ENCODE measurements around the gene GTPBP8. TPM values are rescaled to one million over a fixed set of nuclear protein-coding genes. Genes with fewer than 3 reads are reported as not detected.
"Not testable (repeated sequence)": the region's sequence is repeated elsewhere in the genome, so short reads cannot be mapped to it uniquely, and the experiment has no call there.

Gene GTPBP8
- total RNA-seq, 1 donor from 2014 or later: 8.6 TPM

DNA sequence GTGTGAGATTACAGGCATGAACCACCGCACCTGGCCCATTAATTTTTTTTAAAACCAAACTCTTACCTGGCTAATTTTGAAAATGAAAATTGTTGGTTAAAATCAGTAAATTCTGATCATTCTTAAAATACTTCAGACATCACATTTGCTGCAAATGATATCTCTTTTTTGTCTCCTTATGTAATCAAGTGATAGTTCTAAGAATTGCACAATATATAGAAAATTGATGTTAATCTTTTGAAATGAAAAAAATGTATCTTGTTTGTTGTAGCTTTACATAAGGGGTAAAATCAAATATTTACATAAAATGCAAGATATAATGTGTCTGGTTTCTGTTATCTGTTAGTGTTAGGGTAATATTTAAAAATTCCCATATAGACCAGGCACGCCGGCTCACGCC lies 5.0 kb downstream of the GTPBP8 start:
- DNase-seq (ENCODE audit: low spot score): no peak

DNA sequence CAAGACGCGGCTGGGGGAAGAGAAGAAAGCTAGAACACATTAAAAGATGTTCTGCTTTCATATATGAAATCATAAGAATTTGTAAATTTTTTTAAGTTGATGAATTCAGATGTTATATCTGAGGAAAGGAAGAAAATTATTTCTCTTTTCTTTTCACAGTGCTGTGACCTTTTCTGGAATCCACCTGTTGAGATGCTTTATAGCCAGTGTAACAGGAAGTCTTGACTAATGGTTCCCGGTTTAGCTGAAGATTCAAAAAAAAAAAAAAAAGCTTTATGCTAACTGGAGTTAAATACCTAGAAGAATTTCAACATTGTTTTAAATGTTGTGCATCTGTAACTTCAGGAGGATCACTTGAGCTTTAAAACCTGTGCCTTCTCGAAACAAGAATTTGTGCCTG lies 9.9 kb downstream of the GTPBP8 start:
- DNase-seq (ENCODE audit: low spot score): no peak

DNA sequence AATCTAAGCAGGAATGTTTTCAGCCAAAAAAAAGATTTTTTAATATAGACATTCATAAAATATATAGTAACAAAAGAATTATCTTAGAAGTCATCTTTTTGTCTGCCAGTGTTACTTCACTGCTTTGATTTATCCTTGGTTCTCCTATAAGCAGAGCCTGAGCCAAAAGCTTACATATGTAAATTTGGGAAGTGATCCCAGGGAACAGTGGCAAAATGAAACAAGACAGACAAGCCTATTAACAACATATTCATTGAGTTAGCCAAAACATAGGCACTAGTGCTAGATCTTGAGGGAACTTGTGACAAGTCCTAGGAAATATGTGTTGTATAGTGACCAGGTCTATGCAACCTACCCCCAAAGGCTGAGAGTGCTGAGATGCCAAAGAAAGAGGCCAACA lies 11.3 kb downstream of the GTPBP8 start:
- DNase-seq (ENCODE audit: low spot score): no peak

DNA sequence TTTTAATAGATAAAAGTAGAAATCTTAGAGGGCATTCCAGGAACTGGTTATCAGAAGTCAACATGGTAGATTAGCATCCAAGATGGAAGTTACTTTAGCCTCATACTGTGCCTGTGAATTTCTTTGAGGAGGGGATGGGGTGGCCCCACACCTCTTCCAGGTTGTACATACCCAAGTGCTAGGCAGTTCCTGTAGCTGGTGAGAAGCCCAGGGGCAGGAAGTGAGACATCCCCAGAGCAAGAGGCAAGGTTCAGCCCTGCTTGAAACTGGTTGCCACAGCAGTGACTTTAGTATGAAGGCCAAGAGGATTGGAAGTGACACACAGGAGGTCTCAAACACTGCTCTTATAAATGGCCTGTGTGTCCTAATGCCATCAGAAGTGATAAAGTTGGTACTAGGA lies 11.9 kb downstream of the GTPBP8 start:
- DNase-seq (ENCODE audit: low spot score): no peak

DNA sequence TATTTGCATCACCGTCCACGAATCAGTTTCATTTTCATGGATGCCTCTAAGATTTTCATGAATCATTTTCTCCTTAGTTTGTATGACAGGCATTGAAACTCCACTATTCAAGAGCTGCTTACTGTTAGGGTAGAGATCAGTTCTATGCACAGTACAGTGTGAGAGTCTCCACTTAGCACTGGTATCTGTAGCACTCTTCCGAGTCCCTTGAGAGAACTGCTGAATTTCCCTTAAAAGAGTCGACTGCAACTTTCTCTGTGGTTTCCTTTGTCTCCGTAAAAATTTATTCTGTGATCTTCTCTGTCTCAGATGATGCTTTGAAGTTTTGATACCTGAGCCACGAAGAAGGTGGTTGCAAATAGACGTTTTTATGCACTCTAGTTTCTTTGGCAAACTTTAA lies 14.8 kb downstream of the GTPBP8 start:
- DNase-seq (ENCODE audit: low spot score): no peak

DNA sequence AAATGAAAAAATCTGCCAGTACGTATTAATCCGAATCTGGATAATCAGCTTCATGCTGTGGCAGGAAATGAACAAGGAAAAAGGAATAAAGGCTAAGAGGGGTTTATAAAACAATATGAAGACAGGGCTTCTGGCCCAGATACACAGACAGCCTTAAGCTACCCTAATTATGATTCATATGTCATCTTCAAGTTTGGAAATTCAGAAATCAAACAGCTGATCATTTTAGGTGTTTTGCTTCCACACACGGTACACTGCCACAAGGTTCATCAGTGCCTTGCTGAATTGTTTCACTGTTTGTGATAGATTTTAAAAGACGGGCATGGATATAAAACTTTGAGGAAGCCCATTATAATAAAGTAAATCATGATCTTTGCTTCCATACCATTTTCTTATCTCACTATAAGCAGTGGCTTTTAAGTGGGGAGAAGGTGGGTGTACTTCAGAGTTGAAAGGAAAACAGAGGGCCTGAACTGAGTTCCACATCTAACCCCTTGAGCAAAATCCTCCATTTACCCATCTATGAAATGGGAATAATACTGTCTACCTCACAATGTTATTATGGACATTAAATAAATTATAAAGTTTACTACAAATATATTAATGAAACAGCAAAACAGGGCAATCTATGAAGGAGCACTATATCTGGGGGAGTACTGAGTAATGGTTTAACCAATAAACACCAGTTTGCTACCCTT lies 15.7 kb downstream of the GTPBP8 start:
- DNase-seq (ENCODE audit: low spot score): no peak

DNA sequence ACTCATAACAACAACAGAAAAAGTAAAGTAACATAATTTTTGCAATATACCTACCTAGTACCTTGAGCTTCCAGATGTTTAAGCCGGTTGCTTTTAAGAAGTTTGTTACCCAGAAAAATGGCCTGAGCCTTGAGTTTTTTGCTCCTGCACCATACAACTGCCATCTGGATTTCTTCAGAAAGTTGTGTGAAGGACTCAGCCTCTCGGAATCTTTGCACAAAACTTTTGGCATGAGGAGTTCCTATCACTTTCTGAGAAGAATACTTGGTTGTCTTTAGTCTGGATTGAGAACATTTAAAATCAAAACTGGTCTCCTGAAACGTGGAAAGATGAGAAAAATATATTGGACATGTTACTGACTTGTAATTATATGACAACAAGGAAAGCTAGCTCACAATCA lies 17.3 kb downstream of the GTPBP8 start:
- DNase-seq (ENCODE audit: low spot score): no peak

DNA sequence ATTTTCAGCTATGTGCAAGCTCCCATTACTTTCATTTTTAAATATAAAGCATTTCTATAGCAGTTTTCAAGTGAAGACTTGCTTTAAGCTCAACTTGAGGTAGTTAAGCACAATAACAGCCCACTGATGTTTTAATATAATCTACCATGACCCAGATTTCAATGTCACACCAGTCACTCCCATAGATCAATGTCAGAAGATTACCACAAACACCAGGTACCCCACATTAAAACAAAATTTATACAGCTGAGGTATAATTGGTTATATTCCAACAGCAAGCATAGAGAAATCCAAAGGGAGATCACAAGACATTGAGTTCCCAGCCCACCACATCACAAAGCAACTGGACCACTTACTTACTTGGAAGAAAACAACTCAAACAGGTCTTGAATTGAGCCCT lies 22.8 kb downstream of the GTPBP8 start:
- DNase-seq (ENCODE audit: low spot score): no peak

DNA sequence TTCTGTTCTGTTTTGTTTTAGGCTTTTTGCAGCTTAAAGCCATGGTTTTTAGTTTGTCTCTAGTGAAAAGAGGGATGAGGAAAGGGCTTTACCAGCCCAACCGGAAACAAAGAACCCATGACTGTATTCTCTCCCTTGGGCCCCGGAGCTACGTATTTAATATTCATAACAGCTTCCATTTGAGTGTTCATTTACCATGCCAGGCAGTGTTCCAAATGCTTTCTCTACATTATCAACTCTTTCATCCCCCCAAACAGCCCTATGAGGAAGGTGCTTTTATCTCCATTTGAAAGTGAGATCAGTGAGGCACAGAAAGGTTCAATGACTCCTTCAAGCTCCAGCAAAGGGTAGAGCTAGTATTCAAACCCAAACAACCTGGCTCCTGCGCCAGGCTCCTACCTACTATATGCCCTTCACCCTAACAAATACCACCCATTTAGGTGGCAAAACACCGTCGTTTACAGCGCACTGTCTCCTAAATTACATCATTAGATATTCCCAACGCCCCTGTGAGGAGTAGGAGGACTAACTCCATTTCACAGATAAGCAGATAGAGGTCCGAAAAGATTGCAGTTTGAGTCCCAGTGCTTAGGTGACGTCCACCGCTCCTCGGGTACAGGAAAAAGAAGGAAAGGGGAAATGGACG lies 27.9 kb downstream of the GTPBP8 start:
- DNase-seq (ENCODE audit: low spot score): no peak

DNA sequence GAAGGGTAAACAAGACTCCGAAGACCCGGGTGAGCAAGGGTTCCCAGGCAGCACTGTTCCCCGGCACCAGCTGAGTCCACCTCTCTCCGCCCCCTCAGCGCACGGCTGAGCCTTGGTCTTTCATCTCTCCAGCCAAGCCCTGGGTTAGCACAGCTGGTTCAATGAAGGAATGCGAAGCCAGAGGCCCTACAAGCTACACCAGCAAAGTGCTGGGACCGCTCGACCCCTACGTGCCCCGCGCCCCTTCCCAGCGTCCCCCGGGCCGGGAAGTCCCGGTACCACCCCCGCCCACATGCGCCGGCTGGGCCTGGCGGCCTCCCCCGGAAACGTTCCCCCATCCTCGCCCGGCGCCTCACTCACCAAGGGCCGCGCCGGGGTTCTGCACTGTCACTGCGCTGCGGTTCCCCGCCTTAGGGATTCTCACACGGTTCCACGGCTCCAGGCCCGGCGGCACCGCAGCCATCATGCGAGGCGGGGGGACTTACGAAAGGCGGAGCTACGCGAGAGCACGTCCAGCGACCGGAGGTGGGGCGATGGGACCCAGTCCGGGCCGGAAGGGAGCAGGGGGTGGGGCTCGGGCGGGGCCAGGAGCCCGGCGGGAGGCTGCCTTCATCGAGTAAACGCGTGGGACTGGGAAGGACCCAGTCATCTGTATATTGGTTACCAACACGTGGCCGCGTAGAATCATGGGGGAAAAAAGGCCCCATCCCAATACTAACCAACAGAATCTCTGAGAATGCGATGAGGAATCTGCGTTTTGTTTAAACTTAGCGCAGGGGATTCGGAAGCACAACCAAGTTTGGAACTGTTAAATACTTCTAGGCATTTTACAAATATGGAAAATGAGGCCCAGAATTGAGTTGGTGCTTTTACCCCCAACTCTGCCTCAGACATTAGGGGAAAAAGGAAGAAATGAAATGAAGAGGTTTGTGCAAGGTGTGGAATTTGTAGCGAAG lies 28.7 kb downstream of the GTPBP8 start:
- DNase-seq (ENCODE audit: low spot score): peak; percentile 95

DNA sequence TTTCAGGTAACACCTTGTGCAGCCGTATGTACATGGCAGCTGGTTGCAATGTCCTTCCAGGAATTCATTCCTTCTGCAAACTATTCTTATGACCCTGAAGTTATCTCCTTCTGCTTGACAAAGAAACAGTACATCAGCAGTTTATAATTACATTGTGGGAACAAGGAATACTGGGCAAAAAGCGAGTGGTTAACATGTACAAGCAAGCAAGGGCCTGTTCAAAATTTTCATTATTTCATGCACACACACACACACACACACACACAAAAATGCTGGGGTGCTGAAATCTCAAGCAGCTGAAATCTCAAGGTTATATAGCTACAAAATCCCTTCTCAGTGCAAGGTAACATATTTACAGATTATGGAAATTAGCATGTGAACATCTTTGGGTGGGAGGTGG lies 30.7 kb downstream of the GTPBP8 start:
- DNase-seq (ENCODE audit: low spot score): no peak

DNA sequence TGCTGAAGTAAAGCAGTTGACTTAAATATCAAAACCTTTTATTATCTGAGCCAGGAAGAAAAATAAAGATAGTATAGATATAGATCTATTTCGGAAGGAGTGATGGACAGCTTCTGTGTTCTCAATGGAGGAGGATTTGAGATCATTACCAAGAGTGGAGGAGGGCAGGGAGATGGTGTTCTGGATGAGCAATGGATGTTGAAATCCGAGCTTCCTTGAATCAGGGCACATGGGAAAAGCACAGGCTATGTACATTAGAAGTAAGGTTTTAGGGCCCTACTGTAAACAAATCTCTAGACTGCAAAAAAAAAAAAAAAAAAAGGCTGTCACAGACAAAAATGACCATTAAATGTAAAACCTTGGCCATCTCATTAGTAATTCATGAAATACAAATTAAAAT lies 43.2 kb downstream of the GTPBP8 start:
- no peak for DNase-seq (ENCODE audit: low spot score)

DNA sequence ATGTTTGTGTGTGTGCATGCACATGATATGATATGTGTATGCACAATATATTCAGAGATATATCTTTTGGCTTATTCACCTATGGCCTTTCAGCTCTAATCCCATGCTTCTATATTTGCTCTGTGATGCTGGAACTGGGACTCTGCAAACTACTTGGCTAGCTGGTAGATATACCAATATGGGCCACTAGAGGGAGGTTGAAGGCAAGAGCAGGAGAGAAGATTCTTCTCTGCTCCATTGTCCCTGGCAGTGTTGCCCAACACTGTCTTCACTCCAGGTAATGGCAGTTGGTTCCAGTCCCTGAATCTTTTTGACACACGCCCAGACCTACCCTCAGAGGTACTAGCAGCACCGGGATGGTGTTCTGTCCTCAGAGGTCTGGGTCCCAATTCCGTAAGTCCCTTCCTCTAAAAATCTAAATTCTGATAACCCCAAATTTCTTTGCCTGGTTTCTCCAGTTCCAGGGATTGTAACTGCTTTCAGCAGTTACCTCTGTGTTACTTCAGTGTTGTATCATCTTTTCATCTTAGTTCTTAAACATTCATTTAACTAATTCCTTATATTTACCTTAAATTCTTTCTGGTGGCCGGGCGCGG lies 44.7 kb downstream of the GTPBP8 start:
- DNase-seq (ENCODE audit: low spot score): no peak

DNA sequence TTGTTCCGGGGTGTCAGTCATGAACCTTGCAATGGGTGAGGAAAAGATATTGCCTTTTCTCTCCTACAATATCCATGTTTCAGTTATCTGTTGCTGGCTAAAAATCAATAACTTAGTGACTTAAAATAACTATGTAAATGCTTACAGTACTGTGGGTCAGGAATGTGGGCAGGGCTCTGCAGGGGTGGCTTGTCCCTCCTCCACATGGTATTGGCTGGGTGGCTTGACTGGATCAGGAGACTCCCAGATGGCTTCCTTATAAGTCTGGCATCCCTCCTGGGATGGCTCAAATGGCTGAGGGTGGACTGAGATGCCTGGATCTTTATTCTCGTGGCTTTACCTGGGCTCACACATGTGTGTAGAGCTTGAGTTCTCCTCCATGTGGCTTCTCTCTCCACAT lies 47.5 kb downstream of the GTPBP8 start:
- DNase-seq (ENCODE audit: low spot score): no peak

DNA sequence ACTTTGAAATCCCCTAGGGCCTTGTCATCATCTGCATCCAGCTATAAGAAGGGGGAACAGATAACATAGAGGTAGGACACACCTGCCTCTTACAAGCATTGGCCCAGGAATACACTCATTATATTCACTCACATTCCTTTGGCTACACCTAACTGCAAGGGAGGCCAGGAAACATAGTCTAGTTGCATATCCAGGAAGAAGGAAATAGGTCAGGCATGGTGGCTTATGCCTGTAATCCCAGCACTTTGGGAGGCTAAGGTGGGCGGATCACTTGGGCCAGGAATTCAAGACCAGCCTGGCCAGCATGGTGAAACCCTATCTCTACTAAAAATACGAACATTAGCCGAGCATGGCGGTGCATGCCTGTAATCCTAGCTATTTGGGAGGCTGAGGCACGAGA lies 48.8 kb downstream of the GTPBP8 start:
- no peak for DNase-seq (ENCODE audit: low spot score)

DNA sequence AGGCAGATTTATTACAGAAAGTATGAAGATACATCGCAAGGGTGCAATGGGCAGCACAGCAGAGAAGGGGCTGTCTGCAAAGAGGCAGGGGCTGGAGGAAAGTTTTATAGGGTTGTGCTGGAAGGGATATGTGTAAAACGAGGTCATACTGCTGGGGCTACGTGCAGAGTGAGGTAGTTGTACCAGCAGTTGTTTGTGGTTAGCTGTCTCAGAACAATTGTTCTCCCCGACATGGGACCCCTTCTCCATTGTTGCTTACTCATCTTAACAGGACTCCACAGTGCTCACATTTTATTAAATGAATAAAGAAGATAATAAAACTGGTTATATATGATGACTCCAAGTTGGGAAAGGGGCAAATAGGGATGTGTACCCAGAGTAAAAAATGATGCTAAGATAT lies 49.4 kb downstream of the GTPBP8 start:
- no peak for DNase-seq (ENCODE audit: low spot score)

DNA sequence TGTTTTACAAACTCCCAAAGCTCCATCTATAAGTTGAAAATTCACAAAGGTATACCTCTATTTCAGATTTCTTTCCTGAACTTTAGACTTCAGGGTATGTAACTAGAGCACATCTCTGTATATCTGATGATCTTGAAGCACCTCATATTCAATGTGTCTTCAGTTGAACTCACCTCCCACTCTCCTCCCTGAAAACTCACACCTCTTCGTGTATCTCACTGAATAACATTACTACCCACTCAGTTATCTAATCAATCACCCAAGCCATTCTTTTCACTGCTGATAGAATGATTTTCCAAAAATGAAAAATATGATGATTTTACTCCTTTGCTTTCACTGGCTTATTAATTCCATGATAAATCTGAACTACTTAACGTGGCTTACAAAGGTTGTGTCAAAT lies 52.9 kb downstream of the GTPBP8 start:
- DNase-seq (ENCODE audit: low spot score): no peak

DNA sequence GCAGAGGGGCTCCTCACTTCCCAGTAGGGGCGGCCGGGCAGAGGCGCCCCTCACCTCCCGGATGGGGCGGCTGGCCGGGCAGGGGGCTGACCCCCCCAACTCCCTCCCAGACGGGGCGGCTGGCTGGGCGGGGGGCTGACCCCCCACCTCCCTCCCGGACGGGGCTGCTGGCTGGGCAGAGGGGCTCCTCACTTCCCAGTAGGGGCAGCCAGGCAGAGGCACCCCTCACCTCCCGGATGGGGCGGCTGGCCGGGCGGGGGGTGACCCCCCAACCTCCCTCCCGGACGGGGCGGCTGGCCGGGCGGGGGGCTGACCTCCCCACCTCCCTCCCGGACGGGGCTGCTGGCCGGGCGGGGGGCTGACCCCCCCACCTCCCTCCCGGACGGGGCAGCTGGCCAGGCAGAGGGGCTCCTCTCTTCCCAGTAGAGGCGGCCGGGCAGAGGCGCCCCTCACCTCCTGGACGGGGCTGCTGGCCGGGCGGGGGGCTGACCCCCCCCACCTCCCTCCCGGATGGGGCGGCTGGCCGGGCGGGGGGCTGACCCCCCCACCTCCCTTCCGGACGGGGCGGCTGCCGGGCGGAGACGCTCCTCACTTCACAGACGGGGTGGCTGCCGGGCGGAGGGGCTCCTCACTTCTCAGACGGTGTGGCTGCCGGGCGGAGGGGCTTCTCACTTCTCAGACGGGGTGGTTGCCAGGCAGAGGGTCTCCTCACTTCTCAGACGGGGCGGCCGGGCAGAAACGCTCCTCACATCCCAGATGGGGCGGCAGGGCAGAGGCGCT lies 55.6 kb downstream of the GTPBP8 start:
- DNase-seq (ENCODE audit: low spot score): not testable (repeated sequence)

DNA sequence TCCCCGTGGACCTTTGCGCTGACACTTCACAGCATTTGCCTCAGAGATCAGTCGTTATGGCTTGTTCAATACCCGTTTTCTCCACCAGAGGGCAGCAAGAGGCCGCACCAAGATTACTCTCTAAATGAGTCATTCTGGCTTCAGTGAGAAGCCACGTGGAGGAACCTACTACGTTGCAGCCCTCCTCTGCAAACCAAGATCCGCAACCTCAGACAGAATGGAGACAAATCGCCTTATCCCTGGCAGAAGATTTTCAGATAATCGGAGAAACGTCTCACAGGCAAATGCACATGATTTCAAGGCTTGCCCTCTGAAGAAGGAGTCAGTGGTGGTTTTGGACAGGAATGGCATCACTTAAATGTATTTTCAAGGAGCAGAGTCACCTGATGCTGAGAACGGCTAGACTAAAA lies 60.5 kb downstream of the GTPBP8 start:
- DNase-seq (ENCODE audit: low spot score): no peak

Data from mesenteric fat pad (tissue), 1 donor.